K562 (cell line): ENCODE data around the gene CD22. TPM values are rescaled to one million over a fixed set of nuclear protein-coding genes. Genes with fewer than 3 reads are reported as not detected.

Experiments used
- ATAC-seq: fragments of 200-7000 bp; cut with Tn5 transposase; 3 replicates; pipeline ENCODE4 v1.9.1; 2020; ENCODE audit warnings: moderate library complexity
- BruUV-seq: library from RNA; stranded (reverse); fragments of 400-500 nt; replicated peaks from 2 replicates; lab custom pipeline; 2021; lab: Mats Ljungman, UMichigan
- CTCF ChIA-PET: fragments of 300-600 bp; formaldehyde crosslinking; extraction: SDS; loops from one replicate; lab custom pipeline; 2021; ENCODE audit warnings: low intra/inter-chr PET ratio; lab: Yijun Ruan, JAX
- POLR2A ChIA-PET: fragments of 300-600, 350-650 bp; sonication (Branson Sonifier 250); formaldehyde crosslinking; extraction: SDS; loops from one replicate; lab custom pipeline; 2021; ENCODE audit warnings: antibody characterized with exemption, inconsistent platforms; lab: Yijun Ruan, JAX
- DNase-seq, 4 experiments: peaks; one replicate each; pipeline versions ENCODE4 v3.0.0 to v3.0.0-alpha.2; 2011 to 2018; ENCODE audit warnings: low spot score in 3 of 4, mixed read lengths in 3 of 4; ENCODE audit errors: extremely low read depth in 1 of 4
- FAIRE-seq: peaks from 2 replicates; lab custom pipeline; 2011; peaks lifted over from hg19 to GRCh38; lab: Jason Lieb, UNC
- H2AFZ ChIP-seq: 2 replicates; pipeline ENCODE4 v1.6.0; 2011; ENCODE audit warnings: low read depth, low read length, control low read depth, inconsistent platforms
- H3K27ac ChIP-seq: fragments of 200-600 bp; 3 replicates; pipeline ENCODE4 v1.8.0; 2011; ENCODE audit warnings: low read depth, mild to moderate bottlenecking, control low read depth, inconsistent platforms, low read length, moderate library complexity, mixed read lengths; ENCODE audit errors: extremely low read depth
- H3K27me3 ChIP-seq, 2 experiments: fragments of 300-600 bp in 1 of 2; 2 replicates in 1 of 2; 3 replicates in 1 of 2; pipeline versions ENCODE4 v1.6.0 to v1.8.0; 2011; ENCODE audit warnings: inconsistent platforms in 2 of 2, low read length in 2 of 2, mild to moderate bottlenecking in 1 of 2, mixed read lengths in 1 of 2, moderate library complexity in 1 of 2; ENCODE audit not compliant: control insufficient read depth in 2 of 2, insufficient read depth in 2 of 2
- H3K36me3 ChIP-seq: fragments of 300-600 bp; 3 replicates; pipeline ENCODE4 v1.8.0; 2011; ENCODE audit warnings: mild to moderate bottlenecking, low read length, inconsistent platforms; ENCODE audit not compliant: control insufficient read depth, insufficient read depth
- H3K4me1 ChIP-seq, 2 experiments: fragments of 200-600 bp in 1 of 2; replicated peaks in 1 of 2; 2 replicates in 1 of 2; 3 replicates in 1 of 2; pipeline versions ENCODE4 v1.5.1 to v1.8.0; 2011; ENCODE audit warnings: inconsistent platforms in 2 of 2, low read length in 2 of 2, mild to moderate bottlenecking in 1 of 2, mixed read lengths in 1 of 2, moderate library complexity in 1 of 2; ENCODE audit not compliant: control insufficient read depth in 2 of 2, insufficient read depth in 2 of 2
- H3K4me2 ChIP-seq: 2 replicates; pipeline ENCODE4 v1.6.1; 2011; ENCODE audit warnings: low read length, control low read depth, inconsistent platforms, mixed read lengths; ENCODE audit not compliant: insufficient read depth
- H3K4me3 ChIP-seq: fragments of 200-600 bp; sonication (generic), shearing (Covaris generic); 2 replicates; pipeline ENCODE4 v1.5.1; 2016; ENCODE audit warnings: control low read depth, inconsistent platforms
- H3K79me2 ChIP-seq: fragments of 200-600 bp; 3 replicates; pipeline ENCODE4 v1.8.0; 2011; ENCODE audit warnings: low read length, inconsistent platforms; ENCODE audit not compliant: control insufficient read depth, insufficient read depth
- H3K9ac ChIP-seq, 2 experiments: 2 replicates each; pipeline versions ENCODE4 v1.6.0 to v1.6.1; 2011; ENCODE audit warnings: low read depth in 2 of 2, low read length in 2 of 2, control low read depth in 1 of 2, inconsistent platforms in 1 of 2, mild to moderate bottlenecking in 1 of 2, mixed read lengths in 1 of 2; ENCODE audit not compliant: insufficient read depth in 1 of 2
- H3K9me1 ChIP-seq: one replicate; pipeline ENCODE4 v1.6.0; 2011; ENCODE audit warnings: inconsistent platforms, mild to moderate bottlenecking, low read length, moderate library complexity; ENCODE audit not compliant: control insufficient read depth, insufficient read depth
- H3K9me3 ChIP-seq: replicated peaks from 2 replicates; pipeline ENCODE4 v1.5.1; 2011; ENCODE audit warnings: low read depth, low read length, inconsistent platforms; ENCODE audit not compliant: control insufficient read depth, insufficient read depth
- H4K20me1 ChIP-seq: replicated peaks from 2 replicates; pipeline ENCODE4 v1.6.1; 2011; ENCODE audit warnings: low read length, inconsistent platforms, mixed read lengths; ENCODE audit not compliant: control insufficient read depth, insufficient read depth
- EZH2 ChIP-seq: IDR thresholded peaks from 2 replicates; pipeline ENCODE4 v1.6.1; 2012; ENCODE audit warnings: low read depth, mild to moderate bottlenecking, inconsistent platforms, low read length, borderline replicate concordance
- KLF6 ChIP-seq: fragments of 250-450 bp; sonication (Bioruptor Pico); IDR thresholded peaks from 2 replicates; pipeline ENCODE4 v1.4.0; 2020; ENCODE audit warnings: mild to moderate bottlenecking, moderate library complexity, borderline replicate concordance
- NR2F6 ChIP-seq: fragments of 450-650 bp; formaldehyde crosslinking; IDR thresholded peaks from 2 replicates; pipeline ENCODE4 v1.4.0; 2020; ENCODE audit warnings: mild to moderate bottlenecking
- POLR2AphosphoS2 ChIP-seq: IDR thresholded peaks from 2 replicates; pipeline ENCODE4 v1.6.1; 2012; ENCODE audit warnings: low read length, improper control_type of control experiment
- SMARCB1 ChIP-seq: IDR thresholded peaks from 2 replicates; pipeline ENCODE4 v1.6.1; 2011; ENCODE audit warnings: improper control_type of control experiment, low read depth; ENCODE audit not compliant: insufficient read length
- TCF7L2 ChIP-seq: fragments of 150-350 bp; IDR thresholded peaks from 2 replicates; pipeline ENCODE4 v1.6.1; 2016; ENCODE audit warnings: low read depth, mild to moderate bottlenecking, low read length, moderate library complexity
- ZNF143 ChIP-seq: sonication (generic); formaldehyde crosslinking; IDR thresholded peaks from 2 replicates; pipeline ENCODE4 v1.9.0; 2022; ENCODE audit warnings: mild to moderate bottlenecking, missing genetic modification reagents
- ZNF316 ChIP-seq: fragments of 450-650 bp; IDR thresholded peaks from 2 replicates; pipeline ENCODE4 v1.6.1; 2016
- ZNF445 ChIP-seq: fragments of 250-450 bp; sonication (Bioruptor Pico); IDR thresholded peaks from 2 replicates; pipeline ENCODE4 v1.4.0; 2020; ENCODE audit warnings: low read depth, mild to moderate bottlenecking, moderate library complexity
- WGBS: fragments of 100-300 bp; shearing (Covaris generic); methylation state at CpG from one replicate; pipeline ENCODE4 v1.1.6; 2016; ENCODE audit warnings: low coverage, mixed read lengths; ENCODE audit not compliant: insufficient coverage; ENCODE audit errors: missing lambda C conversion rate; 5-methylcytosine and 5-hydroxymethylcytosine counted together
- in situ Hi-C: fragments of 300-500 bp; cut with MboI; formaldehyde crosslinking; loops from 4 replicates; pipeline ENCODE4 v1.15.0; 2018; ENCODE audit warnings: inconsistent platforms, mixed read lengths
- intact Hi-C: fragments of 100-400 bp; cut with micrococcal nuclease; formaldehyde crosslinking; loops from 2 replicates; pipeline ENCODE4 v1.14.2; 2022
- polyA plus RNA-seq, 8 experiments: library from polyadenylated mRNA; depleted of rRNA in 4 of 8; stranded (reverse) in 5 of 8; unstranded in 3 of 8; fragments of >200 nt; fragmentation: Nextera tagmentation in 2 of 8; fragmentation: Illumina TruSeq in 1 of 8; extraction: Ambion mirVana in 2 of 8; extraction: Trizol in 1 of 8; gene quantifications; 2 replicates each; pipeline versions ENCODE4 v1.2.1 to v1.2.3, GENCODE V29; 2011 to 2014; ENCODE audit warnings: inconsistent platforms in 1 of 8, missing spikeins in 1 of 8
- total RNA-seq, 7 experiments: library from RNA; depleted of rRNA in 6 of 7; stranded (reverse); fragments of >200 nt in 6 of 7; fragmentation: Illumina TruSeq in 2 of 7; extraction: Trizol in 2 of 7; gene quantifications; 2 replicates each; pipeline versions ENCODE4 v1.2.1 to v1.2.3, GENCODE V29; 2011 to 2021; ENCODE audit warnings: low replicate concordance in 1 of 7

The CD22 gene
- total and polyA plus RNA-seq, 9 of the 15 experiments (the other 6 are each of a cell fraction or from before 2014, with no cell fraction given) = 0.29 to 5.0 (median 3.5) TPM

- TF ChIP-seq NR2F6 (CRISPR knock-in tag) (no peak), SMARCB1 (no peak), ZNF445 (CRISPR knock-in tag) (no peak), TCF7L2 (no peak), ZNF316 (no peak), KLF6 (CRISPR knock-in tag) (no peak), POLR2AphosphoS2 (no peak), EZH2 (no peak), ZNF143 (CRISPR knock-in tag) (no peak)
- no peaks in the 10 kb centered on the region for H3K36me3 ChIP-seq
- no peak overlapping the region for H3K4me3 ChIP-seq
- ChIA-PET POLR2A (interaction anchor here (0.6 to 1.1 kb wide), 5 partner anchors 12 to 124 kb away, joined by 3 to 6 read pairs (median 3); no protein-coding TSS in a partner anchor), CTCF (no interaction called here)
- peak in 1 of 4 experiments; percentile 4 for DNase-seq
- no peaks in the 10 kb centered on the region for H3K79me2 ChIP-seq
- H3K4me1 ChIP-seq = no peaks in the 10 kb centered on the region
- ATAC-seq = no peak
- H3K9ac ChIP-seq = no peak overlapping the region
- H3K9me1 ChIP-seq = no peaks in the 10 kb centered on the region
- peaks cover 25 to 55% of the 10 kb centered on the region in 2 experiments for H3K27me3 ChIP-seq
- no peaks in the 10 kb centered on the region for H3K9me3 ChIP-seq
- WGBS = 8% methylated on average over 9 of the region's 11 CpGs
- in situ Hi-C loops (no loop called here), intact Hi-C loops (no loop called here)
- H3K4me2 ChIP-seq = no peak overlapping the region
- H4K20me1 ChIP-seq = no peaks in the 10 kb centered on the region
- H3K27ac ChIP-seq = no peak overlapping the region
- no TSS peak for BruUV-seq
- no peak overlapping the region for H2AFZ ChIP-seq
- no peak for FAIRE-seq
These were observed 34.1 kb downstream of the CD22 start for GRCh38 chr19:35363001-35363590.
